ENCODE results near the gene ZCCHC14.
"Not testable (repeated sequence)": the region's sequence is repeated elsewhere in the genome, so short reads cannot be mapped to it uniquely, and the experiment has no call there.

Gene ZCCHC14

GRCh38 chr16:87393680-87394055 is 99.2 kb downstream of the ZCCHC14 start:
- TF ChIP-seq CTCF (conservative IDR thresholded peaks at IDR 0.05) (no peak), ZFX (IDR thresholded peaks at IDR 0.05) (no peak)
- H3K27ac ChIP-seq, result no peak overlapping the region

- peak overlapping the region; percentile 86 for H3K27ac ChIP-seq
- TF ChIP-seq ZFX (IDR thresholded peaks at IDR 0.05) (0 out of 2 replicates have a peak, but pooled peaks have one; percentile 30), CTCF (conservative IDR thresholded peaks at IDR 0.05) (no peak; the same call in 1 of the 2 replicates)
These were observed 99.8 kb downstream of the ZCCHC14 start for GRCh38 chr16:87392821-87393679.

GRCh38 chr16:87391950-87392820 is 100.6 kb downstream of the ZCCHC14 start, which contains the start of gene MAP1LC3B:
Gene MAP1LC3B (plus strand): TSS chr16:87392336. CDS start chr16:87392428, 92 bp downstream.
- TF ChIP-seq CTCF (conservative IDR thresholded peaks at IDR 0.05), result no peak
- peak; percentile 54 for TF ChIP-seq ZFX (IDR thresholded peaks at IDR 0.05)
- H3K27ac ChIP-seq, result peak within 1 kb of the TSS; percentile 86

GRCh38 chr16:87391324-87391949 is 101.4 kb downstream of the ZCCHC14 start:
- H3K27ac ChIP-seq, result peak overlapping the region; percentile 86
- TF ChIP-seq CTCF (conservative IDR thresholded peaks at IDR 0.05) (no peak), ZFX (IDR thresholded peaks at IDR 0.05) (peak; percentile 55)

GRCh38 chr16:87390641-87391323 is 102.0 kb downstream of the ZCCHC14 start:
- TF ChIP-seq ZFX (IDR thresholded peaks at IDR 0.05), result no peak
- TF ChIP-seq CTCF (conservative IDR thresholded peaks at IDR 0.05), result no peak
- peak overlapping the region; percentile 86 for H3K27ac ChIP-seq

- not testable (repeated sequence) for H3K27ac ChIP-seq
These were observed 102.9 kb downstream of the ZCCHC14 start for GRCh38 chr16:87389914-87390313.

GRCh38 chr16:87389245-87389644 is 103.6 kb downstream of the ZCCHC14 start:
- H3K27ac ChIP-seq, result no peak overlapping the region

More at GRCh38 chr16:87389245-87389644, 103.6 kb downstream of the ZCCHC14 start:
- TF ChIP-seq ZFX (IDR thresholded peaks at IDR 0.05) (no peak), CTCF (conservative IDR thresholded peaks at IDR 0.05) (no peak)
